ENCODE measurements around the gene DOCK6.

The DOCK6 gene, protein sequence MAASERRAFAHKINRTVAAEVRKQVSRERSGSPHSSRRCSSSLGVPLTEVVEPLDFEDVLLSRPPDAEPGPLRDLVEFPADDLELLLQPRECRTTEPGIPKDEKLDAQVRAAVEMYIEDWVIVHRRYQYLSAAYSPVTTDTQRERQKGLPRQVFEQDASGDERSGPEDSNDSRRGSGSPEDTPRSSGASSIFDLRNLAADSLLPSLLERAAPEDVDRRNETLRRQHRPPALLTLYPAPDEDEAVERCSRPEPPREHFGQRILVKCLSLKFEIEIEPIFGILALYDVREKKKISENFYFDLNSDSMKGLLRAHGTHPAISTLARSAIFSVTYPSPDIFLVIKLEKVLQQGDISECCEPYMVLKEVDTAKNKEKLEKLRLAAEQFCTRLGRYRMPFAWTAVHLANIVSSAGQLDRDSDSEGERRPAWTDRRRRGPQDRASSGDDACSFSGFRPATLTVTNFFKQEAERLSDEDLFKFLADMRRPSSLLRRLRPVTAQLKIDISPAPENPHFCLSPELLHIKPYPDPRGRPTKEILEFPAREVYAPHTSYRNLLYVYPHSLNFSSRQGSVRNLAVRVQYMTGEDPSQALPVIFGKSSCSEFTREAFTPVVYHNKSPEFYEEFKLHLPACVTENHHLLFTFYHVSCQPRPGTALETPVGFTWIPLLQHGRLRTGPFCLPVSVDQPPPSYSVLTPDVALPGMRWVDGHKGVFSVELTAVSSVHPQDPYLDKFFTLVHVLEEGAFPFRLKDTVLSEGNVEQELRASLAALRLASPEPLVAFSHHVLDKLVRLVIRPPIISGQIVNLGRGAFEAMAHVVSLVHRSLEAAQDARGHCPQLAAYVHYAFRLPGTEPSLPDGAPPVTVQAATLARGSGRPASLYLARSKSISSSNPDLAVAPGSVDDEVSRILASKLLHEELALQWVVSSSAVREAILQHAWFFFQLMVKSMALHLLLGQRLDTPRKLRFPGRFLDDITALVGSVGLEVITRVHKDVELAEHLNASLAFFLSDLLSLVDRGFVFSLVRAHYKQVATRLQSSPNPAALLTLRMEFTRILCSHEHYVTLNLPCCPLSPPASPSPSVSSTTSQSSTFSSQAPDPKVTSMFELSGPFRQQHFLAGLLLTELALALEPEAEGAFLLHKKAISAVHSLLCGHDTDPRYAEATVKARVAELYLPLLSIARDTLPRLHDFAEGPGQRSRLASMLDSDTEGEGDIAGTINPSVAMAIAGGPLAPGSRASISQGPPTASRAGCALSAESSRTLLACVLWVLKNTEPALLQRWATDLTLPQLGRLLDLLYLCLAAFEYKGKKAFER (N-terminal part only)

DNA sequence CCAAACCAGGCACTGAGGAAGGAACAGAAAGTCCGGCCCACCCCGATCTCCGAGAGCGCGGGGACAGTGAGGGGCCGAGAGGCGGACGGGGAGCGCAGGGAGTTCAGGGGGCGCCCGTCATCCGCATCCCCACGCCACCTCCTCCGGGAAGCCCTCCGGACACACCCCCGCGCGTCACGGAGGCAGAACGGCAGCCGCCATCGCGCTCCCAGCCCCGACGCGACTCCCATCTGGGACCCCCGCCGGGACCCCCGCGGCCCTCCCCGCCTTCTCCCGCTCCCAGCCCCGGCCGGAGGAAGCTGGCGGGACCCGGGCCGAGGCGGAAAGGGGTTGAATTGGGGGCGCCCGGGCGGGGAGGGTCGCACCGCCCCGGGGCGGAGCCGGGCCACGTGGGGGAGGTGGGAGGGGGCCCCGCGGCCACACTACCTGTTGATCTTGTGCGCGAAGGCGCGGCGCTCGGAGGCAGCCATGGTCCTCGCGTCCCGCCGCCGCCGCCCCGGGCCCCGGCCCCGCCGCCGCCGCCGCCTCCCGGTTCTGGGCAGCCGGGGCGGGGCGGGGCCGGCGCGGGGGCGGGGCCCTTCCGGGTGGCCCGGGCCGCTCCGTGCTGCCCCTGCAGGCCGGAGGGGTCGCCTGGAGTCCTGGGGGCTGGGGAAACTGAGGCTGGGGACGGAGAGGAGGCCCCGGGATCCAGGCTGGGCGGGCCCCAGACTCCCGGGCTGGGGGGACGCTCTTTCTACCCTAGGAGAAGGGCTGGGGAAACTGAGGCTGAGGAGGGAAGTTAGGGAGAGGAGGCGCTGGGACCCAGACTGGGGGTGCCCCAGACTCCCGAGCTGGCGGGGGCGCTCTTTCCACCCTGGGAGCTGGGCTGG lies at the start of gene DOCK6:
TSS of gene DOCK6 (minus strand) at position 554 of the 869 bp plus-strand sequence. CDS start at position 470, 84 bp downstream.
- DNase-seq, result peak; percentile 60

DNA sequence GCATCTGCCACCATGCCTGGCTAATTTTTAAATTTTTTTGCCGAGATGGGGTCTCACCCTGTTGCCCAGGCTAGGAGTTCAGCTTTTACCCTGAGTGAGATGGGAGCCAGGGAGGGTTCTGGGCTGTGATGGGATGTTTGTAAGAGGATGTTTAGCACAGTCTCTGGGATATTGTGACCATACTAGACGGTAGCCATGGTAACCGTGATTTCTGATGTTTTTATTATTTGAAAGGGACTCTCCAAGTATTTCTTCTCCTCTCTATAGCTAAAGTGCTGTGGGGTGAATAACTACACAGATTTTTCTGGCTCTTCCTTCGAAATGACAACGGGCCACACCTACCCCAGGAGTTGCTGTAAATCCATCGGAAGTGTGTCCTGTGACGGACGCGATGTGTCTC lies 44.0 kb upstream of the DOCK6 start:
- DNase-seq, result peak; percentile 45

GRCh38 chr19:11304936-11305335 lies 42.6 kb upstream of the DOCK6 start:
- DNase-seq, result no peak

GRCh38 chr19:11300811-11301120 lies 38.4 kb upstream of the DOCK6 start:
- DNase-seq, result no peak

DNA sequence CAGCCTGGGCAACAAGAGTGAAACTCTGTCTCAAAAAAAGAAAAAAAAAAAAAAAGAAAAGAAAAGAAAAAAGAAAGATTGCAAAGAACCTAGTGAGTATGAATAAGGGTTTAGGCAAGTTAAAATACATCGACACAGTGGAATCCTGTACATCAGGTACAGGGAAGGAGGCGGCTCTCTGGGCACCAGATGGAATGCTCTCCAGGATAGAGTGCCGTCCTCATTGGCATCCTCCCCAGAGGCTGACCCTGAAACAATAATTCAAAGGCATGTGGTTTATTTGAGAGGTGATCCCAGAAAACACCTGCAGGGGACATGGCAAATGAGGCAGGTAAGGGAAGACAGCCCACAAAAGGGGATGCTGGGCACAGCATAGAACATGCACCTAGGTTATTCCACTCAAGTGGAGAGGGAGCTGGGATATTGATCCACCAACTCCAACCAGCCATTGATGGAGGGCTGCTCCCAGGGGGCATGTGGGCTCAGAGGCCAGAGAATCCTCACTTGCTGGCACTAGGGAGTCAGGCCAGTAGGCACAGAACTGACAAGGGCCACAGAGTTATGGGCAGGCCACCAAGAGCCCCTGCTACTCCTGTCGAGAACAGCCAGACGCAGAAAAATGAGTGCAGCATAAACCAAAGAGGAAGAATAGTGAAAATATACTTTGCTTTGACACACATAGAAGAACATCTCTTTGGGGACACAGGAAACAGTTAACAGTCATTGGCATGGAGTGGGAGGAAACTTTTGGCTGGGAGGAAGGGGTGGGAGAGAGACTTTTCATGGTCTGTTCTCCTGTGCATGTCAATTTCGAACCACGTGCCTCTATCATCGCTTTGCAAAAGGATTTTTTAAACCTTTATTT lies 37.9 kb upstream of the DOCK6 start:
- DNase-seq, result no peak

GRCh38 chr19:11296264-11296663 lies 33.9 kb upstream of the DOCK6 start:
- DNase-seq, result no peak

DNA sequence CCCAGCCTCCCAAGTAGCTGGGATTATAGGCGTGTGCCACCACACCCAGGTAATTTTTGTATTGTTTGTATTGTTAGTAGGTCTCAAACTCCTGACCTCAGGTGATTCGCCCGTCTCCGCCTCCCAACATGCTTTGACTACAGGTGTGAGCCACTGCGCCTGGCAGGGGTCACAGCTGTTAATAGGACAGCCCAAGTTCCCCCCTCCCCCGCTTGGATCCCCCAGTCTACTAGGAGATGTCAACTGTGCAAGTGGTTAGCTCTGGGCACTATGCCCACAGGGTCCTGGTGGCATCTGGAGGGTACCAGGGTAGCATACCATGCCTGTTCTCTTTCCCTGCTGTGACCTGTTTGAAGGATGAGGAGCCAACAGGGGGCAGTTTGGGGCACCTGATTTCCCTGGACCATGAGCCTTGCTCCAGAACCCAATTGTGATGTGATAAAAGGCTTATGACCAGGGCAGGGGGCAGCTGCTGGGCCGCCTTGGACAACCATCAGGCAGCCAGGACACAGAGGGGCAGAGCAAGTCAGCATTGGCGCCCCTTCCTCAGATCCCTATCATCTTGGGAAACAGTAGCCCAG lies 33.4 kb upstream of the DOCK6 start, which contains the start of gene TSPAN16:
TSS of gene TSPAN16 (plus strand) at position 496 of the 581 bp plus-strand sequence. CDS start 138 bp downstream, outside the sequence.
- DNase-seq, result peak; percentile 23

DNA sequence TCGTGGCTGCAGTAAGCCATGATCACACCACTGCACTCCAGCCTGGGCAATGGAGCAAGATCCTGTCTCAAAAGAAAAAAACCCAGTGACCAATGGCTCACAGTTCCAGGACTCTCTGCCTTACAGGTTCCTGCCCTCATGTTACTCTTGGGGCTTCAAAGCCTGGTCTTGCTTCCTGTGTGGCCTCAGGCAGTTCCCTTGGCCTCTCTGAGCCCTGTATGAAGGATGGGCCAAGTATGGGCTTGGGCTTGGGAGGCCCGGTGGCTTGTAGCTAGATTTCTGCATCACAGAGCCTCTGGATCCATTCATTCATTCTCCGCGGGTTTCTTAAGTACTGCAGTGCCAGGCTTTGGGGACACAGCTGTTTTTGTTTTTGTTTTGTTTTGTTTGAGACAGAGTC lies 32.9 kb upstream of the DOCK6 start:
- DNase-seq, result no peak

GRCh38 chr19:11293433-11294389 lies 31.4 kb upstream of the DOCK6 start:
- peak; percentile 88 for DNase-seq

GRCh38 chr19:11291991-11292390 lies 29.7 kb upstream of the DOCK6 start:
- peak; percentile 21 for DNase-seq

DNA sequence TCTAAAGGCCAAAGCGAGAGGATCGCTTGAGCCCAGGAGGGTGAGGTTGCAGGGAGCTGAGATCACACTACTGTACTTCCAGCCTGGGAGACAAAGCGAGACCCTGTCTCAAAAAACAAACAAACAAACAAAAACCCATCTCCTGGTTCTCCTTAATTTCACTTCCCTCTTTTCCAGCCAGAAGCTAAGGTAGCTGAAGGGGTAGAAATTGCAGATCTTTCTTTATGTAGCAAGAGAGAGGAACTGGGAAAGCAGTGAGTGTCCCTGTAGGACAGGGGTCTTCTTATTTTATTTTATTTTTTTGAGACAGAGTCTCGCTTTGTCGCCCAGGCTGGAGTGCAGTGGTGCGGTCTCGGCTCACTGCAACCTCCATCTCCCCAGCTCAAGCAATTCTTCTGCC lies 29.1 kb upstream of the DOCK6 start:
- no peak for DNase-seq

DNA sequence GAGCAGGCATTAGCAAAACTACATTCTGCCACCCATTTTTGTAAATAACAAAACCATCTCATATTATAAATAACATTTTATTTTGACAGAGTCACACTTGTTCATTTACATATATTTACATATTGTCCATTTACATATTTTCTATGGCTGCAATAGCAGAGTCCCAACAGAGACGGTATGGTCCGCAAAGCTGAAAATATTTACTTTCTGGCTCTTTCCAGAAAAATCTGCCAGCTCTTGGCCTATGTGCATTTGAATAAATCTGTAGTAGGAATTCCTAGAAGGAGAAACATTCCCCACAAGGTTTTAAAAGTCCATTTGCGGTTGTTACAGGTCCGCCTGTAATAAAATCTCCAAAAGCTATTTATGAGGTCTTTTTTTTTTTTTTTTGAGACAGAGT lies 27.9 kb upstream of the DOCK6 start:
- DNase-seq, result no peak

- peak; percentile 34 for DNase-seq
These were observed 26.0 kb upstream of the DOCK6 start for GRCh38 chr19:11288349-11288748.

GRCh38 chr19:11286312-11286974 lies 24.1 kb upstream of the DOCK6 start:
- DNase-seq, result no peak

GRCh38 chr19:11284515-11284914 lies 22.2 kb upstream of the DOCK6 start:
- no peak for DNase-seq

DNA sequence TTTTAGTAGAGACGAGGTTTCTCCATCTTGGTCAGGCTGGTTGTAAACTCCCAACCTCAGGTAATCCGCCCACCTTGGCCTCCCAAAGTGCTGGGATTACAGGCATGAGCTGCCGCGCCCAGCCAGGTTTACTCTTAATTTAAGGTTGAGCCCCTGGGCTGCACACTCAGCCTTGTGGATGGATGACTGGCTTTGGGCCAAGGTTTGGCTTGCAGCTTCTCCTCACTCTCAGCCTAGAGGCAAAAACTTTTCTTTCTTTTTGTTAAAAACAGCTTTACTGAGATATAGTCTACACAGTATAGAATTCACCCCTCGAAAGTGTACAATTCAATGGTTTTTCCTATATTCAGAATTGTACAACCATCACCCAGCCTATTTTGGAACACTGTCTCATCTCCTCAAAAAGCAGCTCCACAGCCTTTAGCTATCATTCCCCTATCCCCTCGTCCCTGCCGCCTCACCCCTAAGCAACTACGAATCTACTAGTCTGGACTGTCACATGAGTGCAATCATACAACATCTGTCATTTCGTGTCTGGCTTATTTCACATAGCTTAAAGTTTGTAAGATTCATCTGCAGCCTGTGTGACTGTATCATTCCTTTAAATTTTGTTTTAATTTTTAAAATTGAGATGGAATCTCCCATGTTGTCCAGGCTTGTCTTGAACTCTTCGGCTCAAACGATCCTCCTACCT lies 19.2 kb upstream of the DOCK6 start:
- no peak for DNase-seq

DNA sequence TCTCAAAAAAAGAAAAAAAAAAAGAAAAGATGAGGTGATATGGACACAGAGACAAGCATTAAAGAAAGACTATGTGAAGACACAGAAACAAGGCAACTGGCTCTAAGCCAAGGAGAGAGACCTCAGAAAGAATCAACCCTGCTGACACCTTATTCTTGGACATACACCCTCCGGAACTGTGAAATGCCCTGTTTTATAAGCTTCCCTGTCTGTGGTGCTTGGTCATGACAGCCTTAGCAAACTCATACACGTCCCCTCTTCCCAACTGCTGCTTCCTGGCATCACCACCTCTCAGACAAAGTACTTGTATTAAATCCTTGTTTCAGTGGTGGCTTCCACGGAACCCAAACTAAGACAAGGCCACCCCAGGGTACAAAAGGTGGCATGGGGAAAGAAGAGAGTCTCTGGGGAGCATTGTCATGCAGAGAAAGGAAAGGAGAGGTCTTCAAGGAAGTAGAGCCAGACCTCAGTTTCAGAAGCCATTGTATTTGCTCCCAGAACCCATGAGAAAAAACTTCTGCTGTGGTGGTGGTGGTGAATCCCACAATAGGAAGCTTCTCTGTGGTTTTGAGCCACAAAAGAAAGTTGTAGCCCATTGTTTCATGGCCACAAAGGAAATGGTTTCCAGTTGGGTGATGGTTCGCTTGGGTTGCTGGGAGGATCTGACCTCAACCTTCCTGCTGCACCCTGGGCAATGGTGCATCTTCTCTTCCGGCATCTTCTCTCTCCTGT lies 17.3 kb upstream of the DOCK6 start:
- DNase-seq, result peak; percentile 27

Data from DMS53 (cell line).